Stomach (tissue), 9 donors: ENCODE results near the gene STEAP4. TPM values are rescaled to one million over a fixed set of nuclear protein-coding genes. Genes with fewer than 3 reads are reported as not detected.
"Not testable (repeated sequence)": the region's sequence is repeated elsewhere in the genome, so short reads cannot be mapped to it uniquely, and the experiment has no call there.

Experiments used
- DNase-seq, 2 donors: peaks; one replicate each; pipeline versions ENCODE4 v3.0.0 to v3.0.0-alpha.2; 2013 to 2019
- H3K27ac ChIP-seq, 5 donors: fragments of 200-600 bp in 4 of 5; sonication (generic) in 4 of 5; one replicate each; pipeline ENCODE4 v1.5.1; 2013 to 2019; ENCODE audit warnings: mild to moderate bottlenecking in 1 of 5, moderate library complexity in 1 of 5
- H3K27me3 ChIP-seq, 3 donors: fragments of 200-600 bp; sonication (generic); one replicate each; pipeline ENCODE4 v1.5.1; 2017 to 2019; ENCODE audit warnings: mixed run types in 1 of 3
- H3K36me3 ChIP-seq, 4 donors: fragments of 200-600 bp; sonication (generic); 1 replicate in 3 of 4; 2 replicates in 1 of 4; pipeline ENCODE4 v1.5.1; 2016 to 2019
- H3K4me1 ChIP-seq, 4 donors: fragments of 200-600 bp; sonication (generic); one replicate each; pipeline ENCODE4 v1.5.1; 2016 to 2019
- H3K4me3 ChIP-seq, 4 donors: fragments of 200-600 bp; sonication (generic) in 3 of 4; one replicate each; pipeline ENCODE4 v1.5.1; 2016 to 2019; ENCODE audit warnings: mild to moderate bottlenecking in 1 of 4
- H3K9me3 ChIP-seq, 4 donors: fragments of 200-600 bp; sonication (generic); one replicate each; pipeline ENCODE4 v1.5.1; 2016 to 2019
- CTCF ChIP-seq, 7 experiments: fragments of 450-650 bp in 4 of 7; fragments of 200-600 bp in 3 of 7; sonication (generic) in 3 of 7; IDR thresholded peaks; one replicate each; pipeline ENCODE4 v1.5.1; 2016 to 2019; ENCODE audit warnings: antibody characterized with exemption in 7 of 7, control low read depth in 2 of 7, mild to moderate bottlenecking in 1 of 7
- EP300 ChIP-seq: sonication (generic); formaldehyde crosslinking; IDR thresholded peaks from one replicate; pipeline ENCODE4 v1.6.1; 2017; ENCODE audit warnings: antibody characterized with exemption
- POLR2A ChIP-seq, 4 donors: fragments of 450-650 bp; IDR thresholded peaks; one replicate each; pipeline ENCODE4 v1.6.1; 2016; ENCODE audit warnings: antibody characterized with exemption in 4 of 4, control low read depth in 2 of 4, mild to moderate bottlenecking in 1 of 4, moderate library complexity in 1 of 4
- POLR2AphosphoS5 ChIP-seq, 3 donors: sonication (generic); formaldehyde crosslinking; IDR thresholded peaks; one replicate each; pipeline ENCODE4 v1.6.1; 2016; ENCODE audit warnings: antibody characterized with exemption in 3 of 3
- WGBS, 5 donors: extraction: QIAGEN DNeasy Blood & Tissue Kit in 3 of 5; methylation state at CpG; one replicate each; pipeline versions ENCODE4 v1.1.5 to v1.1.7; 2013 to 2018; 5-methylcytosine and 5-hydroxymethylcytosine counted together
- intact Hi-C: fragments of 100-400 bp; cut with DNase I; formaldehyde crosslinking; loops from one replicate; pipeline ENCODE4 v1.15.1; 2023; ENCODE audit warnings: low total_unique reads
- polyA plus RNA-seq, 3 donors: library from polyadenylated mRNA; stranded (reverse); fragments of 200-250 nt; gene quantifications; one replicate each; pipeline ENCODE4 v1.2.3, GENCODE V29; 2013
- total RNA-seq, 5 donors: library from RNA; depleted of rRNA; stranded (reverse); fragments of >200 nt; gene quantifications; one replicate each; pipeline versions ENCODE4 v1.1.0 to v1.2.3, GENCODE V29; 2014 to 2016
- donor health status: healthy with polysubstance abuse.
- donor health status: Bipolar disorder and iron deficiency.
- donor health status: healthy.

The STEAP4 gene
- total and polyA plus RNA-seq, 8 donors: 1.5 to 14.5 (median 2.4) TPM

GRCh38 chr7:88280801-88281200 lies 25.9 kb downstream of the STEAP4 start:
- no peaks in the 10 kb centered on the region for H3K36me3 ChIP-seq
- WGBS, 5 donors: 88 to 97% (median 95%) methylated on average over 1 of the region's 1 CpG
- H3K27ac ChIP-seq: no peak overlapping the region
- no peaks in the 10 kb centered on the region for H3K9me3 ChIP-seq
- DNase-seq: no peak
- no peak for TF ChIP-seq POLR2AphosphoS5 (IDR thresholded peaks at IDR 0.05)
- TF ChIP-seq POLR2A (IDR thresholded peaks at IDR 0.05): no peak
- TF ChIP-seq CTCF (IDR thresholded peaks at IDR 0.05): no peak
- TF ChIP-seq EP300: no peak
- H3K4me1 ChIP-seq: peaks cover 0 to 60% (median 3%) of the 10 kb centered on the region in 4 donors
- H3K27me3 ChIP-seq: no peaks in the 10 kb centered on the region
- H3K4me3 ChIP-seq: no peak overlapping the region
- intact Hi-C loops: no loop called here

- Histone ChIP-seq H3K4me3 (no peak overlapping the region), H3K27me3 (no peaks in the 10 kb centered on the region), H3K27ac (peak overlapping the region in 2 of 5 donors; percentile 30 to 77), H3K36me3 (no peaks in the 10 kb centered on the region), H3K4me1 (peaks cover 0 to 61% (median 3%) of the 10 kb centered on the region in 4 donors), H3K9me3 (no peaks in the 10 kb centered on the region)
- DNase-seq: no peak
- TF ChIP-seq EP300 (no peak), POLR2A (IDR thresholded peaks at IDR 0.05) (no peak), POLR2AphosphoS5 (IDR thresholded peaks at IDR 0.05) (no peak), CTCF (IDR thresholded peaks at IDR 0.05) (no peak)
- intact Hi-C loops: no loop called here
- WGBS, 5 donors: 37 to 51% (median 50%) methylated on average over 3 of the region's 3 CpGs
Measured at GRCh38 chr7:88279323-88279722, 27.4 kb downstream of the STEAP4 start.

- peaks cover 0 to 61% (median 3%) of the 10 kb centered on the region in 4 donors for H3K4me1 ChIP-seq
- H3K4me3 ChIP-seq: no peak overlapping the region
- TF ChIP-seq CTCF (IDR thresholded peaks at IDR 0.05) (no peak), POLR2AphosphoS5 (IDR thresholded peaks at IDR 0.05) (peak in 2 of 3 donors; percentile 34 to 64), EP300 (no peak)
- H3K9me3 ChIP-seq: no peaks in the 10 kb centered on the region
- H3K27me3 ChIP-seq: no peaks in the 10 kb centered on the region
- peak overlapping the region in 2 of 5 donors; percentile 30 to 77 for H3K27ac ChIP-seq
- DNase-seq: peak in 1 of 2 donors; percentile 63
- H3K36me3 ChIP-seq: no peaks in the 10 kb centered on the region
- intact Hi-C loops: no loop called here
- 63 to 84% (median 77%) methylated on average over 1 of the region's 1 CpG for WGBS, 5 donors
Measured at GRCh38 chr7:88278881-88279280, 27.8 kb downstream of the STEAP4 start.

- TF ChIP-seq POLR2AphosphoS5 (IDR thresholded peaks at IDR 0.05) (no peak), POLR2A (IDR thresholded peaks at IDR 0.05) (no peak)
- Histone ChIP-seq H3K4me1 (peaks cover 0 to 51% (median 3%) of the 10 kb centered on the region in 4 donors), H3K4me3 (no peak overlapping the region), H3K27ac (no peak overlapping the region), H3K27me3 (no peaks in the 10 kb centered on the region), H3K9me3 (no peaks in the 10 kb centered on the region), H3K36me3 (no peaks in the 10 kb centered on the region)
- 61 to 88% (median 67%) methylated on average over 3 of the region's 3 CpGs for WGBS, 5 donors
- intact Hi-C loops: no loop called here
- no peak for DNase-seq
Measured at GRCh38 chr7:88276605-88277153, 30.0 kb downstream of the STEAP4 start.

- DNase-seq, H3K4me3 ChIP-seq, H3K36me3 ChIP-seq, H3K9me3 ChIP-seq, H3K27ac ChIP-seq, H3K27me3 ChIP-seq, intact Hi-C loops: not testable (repeated sequence)
- peaks cover 0 to 38% (median 3%) of the 10 kb centered on the region in 4 donors for H3K4me1 ChIP-seq
- WGBS, 5 donors: 66 to 76% (median 72%) methylated on average over 5 of the region's 5 CpGs
Measured at GRCh38 chr7:88274856-88275255, 31.8 kb downstream of the STEAP4 start.
